DMS79 treated with DMSO at 0.1 percent for 48 hours (cell line): ENCODE results near the gene TTC39C.
"Not testable (repeated sequence)": the region's sequence is repeated elsewhere in the genome, so short reads cannot be mapped to it uniquely, and the experiment has no call there.

ENCODE experiments used
- DNase-seq: peaks from one replicate; lab custom pipeline; 2025; lab: John Stamatoyannopoulos, UW

The TTC39C gene

GRCh38 chr18:24136967-24137373 lies 122.4 kb downstream of the TTC39C start:
- no peak for DNase-seq

- DNase-seq = no peak
Observed at GRCh38 chr18:24138409-24138788, 123.8 kb downstream of the TTC39C start.

GRCh38 chr18:24138789-24139616 lies 124.4 kb downstream of the TTC39C start, which contains the start of gene CABYR:
Gene CABYR (plus strand): TSS chr18:24139062. CDS start chr18:24143115, 4,053 bp downstream.
- peak; percentile 76 for DNase-seq

- DNase-seq = no peak
Observed at GRCh38 chr18:24140697-24141096, 126.1 kb downstream of the TTC39C start.

- no peak for DNase-seq
Observed at GRCh38 chr18:24142376-24142775, 127.8 kb downstream of the TTC39C start.

- not testable (repeated sequence) for DNase-seq
Observed at GRCh38 chr18:24149591-24149990, 135.0 kb downstream of the TTC39C start.

GRCh38 chr18:24153397-24153796 lies 138.8 kb downstream of the TTC39C start:
- DNase-seq = no peak

- no peak for DNase-seq
Observed at GRCh38 chr18:24157855-24158254, 143.3 kb downstream of the TTC39C start.

- DNase-seq = no peak
Observed at GRCh38 chr18:24160086-24160485, 145.5 kb downstream of the TTC39C start.

- DNase-seq = no peak
Observed at GRCh38 chr18:24161304-24161703, 146.8 kb downstream of the TTC39C start.

GRCh38 chr18:24168496-24168895 lies 153.9 kb downstream of the TTC39C start:
- DNase-seq = no peak

GRCh38 chr18:24170360-24170759 lies 155.8 kb downstream of the TTC39C start:
- DNase-seq = no peak

GRCh38 chr18:24173997-24174396 lies 159.4 kb downstream of the TTC39C start:
- no peak for DNase-seq

GRCh38 chr18:24176727-24177416 lies 162.3 kb downstream of the TTC39C start:
- DNase-seq = no peak

GRCh38 chr18:24177499-24178133 lies 163.1 kb downstream of the TTC39C start:
- no peak for DNase-seq

- DNase-seq = no peak
Observed at GRCh38 chr18:24180048-24180447, 165.5 kb downstream of the TTC39C start.

GRCh38 chr18:24181806-24182205 lies 167.3 kb downstream of the TTC39C start:
- no peak for DNase-seq
